SK-N-SH treated with all-trans-retinoic acid at 6 μM for 48 hours (cell line): ENCODE measurements around the gene NTN1.
A peak's percentile ranks its signal among the peaks of the same experiment; 100 is the strongest.

Source experiments
- ATAC-seq: fragments of 200-7000 bp; cut with Tn5 transposase; 3 replicates; pipeline ENCODE4 v1.9.1; 2020; ENCODE audit warnings: mild to moderate bottlenecking, moderate library complexity
- BACH2 ChIP-seq: fragments of 250-450 bp; sonication (Bioruptor Pico); IDR thresholded peaks from 2 replicates; pipeline ENCODE4 v1.9.0; 2021; ENCODE audit warnings: mild to moderate bottlenecking, borderline replicate concordance
- CREB5 ChIP-seq: fragments of 250-450 bp; sonication (Bioruptor Pico); IDR thresholded peaks from 2 replicates; pipeline ENCODE4 v1.5.1; 2020; ENCODE audit warnings: low read depth, mild to moderate bottlenecking, moderate library complexity
- CSDC2 ChIP-seq: fragments of 250-450 bp; sonication (Bioruptor Pico); IDR thresholded peaks from 2 replicates; pipeline ENCODE4 v1.5.0; 2020; ENCODE audit warnings: mild to moderate bottlenecking, moderate library complexity
- CSRNP3 ChIP-seq: fragments of 250-450 bp; sonication (Bioruptor Pico); IDR thresholded peaks from 2 replicates; pipeline ENCODE4 v1.5.1; 2021; ENCODE audit warnings: mild to moderate bottlenecking, moderate library complexity
- ESRRG ChIP-seq: fragments of 250-450 bp; sonication (Bioruptor Pico); IDR thresholded peaks from 2 replicates; pipeline ENCODE4 v1.6.1; 2021; ENCODE audit warnings: mild to moderate bottlenecking
- GLIS3 ChIP-seq: fragments of 250-450 bp; sonication (Bioruptor Pico); IDR thresholded peaks from 2 replicates; pipeline ENCODE4 v1.5.0; 2020; ENCODE audit warnings: mild to moderate bottlenecking, moderate library complexity
- ISL1 ChIP-seq: fragments of 250-450 bp; sonication (Bioruptor Pico); IDR thresholded peaks from 2 replicates; pipeline ENCODE4 v2.1.2; 2022; ENCODE audit warnings: mild to moderate bottlenecking, moderate library complexity
- OSR1 ChIP-seq: fragments of 250-450 bp; sonication (Bioruptor Pico); IDR thresholded peaks from 2 replicates; pipeline ENCODE4 v1.8.0; 2022; ENCODE audit warnings: moderate library complexity, mild to moderate bottlenecking, inconsistent platforms
- PATZ1 ChIP-seq: fragments of 250-450 bp; sonication (Bioruptor Pico); IDR thresholded peaks from 2 replicates; pipeline ENCODE4 v1.8.0; 2020; ENCODE audit warnings: mild to moderate bottlenecking, moderate library complexity, borderline replicate concordance
- POU6F1 ChIP-seq: fragments of 250-450 bp; sonication (Bioruptor Pico); IDR thresholded peaks from 2 replicates; pipeline ENCODE4 v1.8.0; 2021; ENCODE audit warnings: low read depth, mild to moderate bottlenecking, moderate library complexity, borderline replicate concordance
- TCF4 ChIP-seq: fragments of 250-450 bp; sonication (Bioruptor Pico); IDR thresholded peaks from 2 replicates; pipeline ENCODE4 v1.8.0; 2021; ENCODE audit warnings: mild to moderate bottlenecking, moderate library complexity, borderline replicate concordance
- TOX ChIP-seq: fragments of 250-450 bp; sonication (Bioruptor Pico); IDR thresholded peaks from 2 replicates; pipeline ENCODE4 v1.8.0; 2021; ENCODE audit warnings: mild to moderate bottlenecking, moderate library complexity, borderline replicate concordance
- TSHZ2 ChIP-seq: fragments of 250-450 bp; sonication (Bioruptor Pico); IDR thresholded peaks from 2 replicates; pipeline ENCODE4 v1.5.0; 2020; ENCODE audit warnings: mild to moderate bottlenecking, moderate library complexity
- ZFP3 ChIP-seq: fragments of 250-450 bp; sonication (Bioruptor Pico); IDR thresholded peaks from 2 replicates; pipeline ENCODE4 v1.5.0; 2020; ENCODE audit warnings: mild to moderate bottlenecking, moderate library complexity
- ZFP30 ChIP-seq: fragments of 450-650 bp; formaldehyde crosslinking; IDR thresholded peaks from 2 replicates; pipeline ENCODE4 v1.5.0; 2022; ENCODE audit warnings: mild to moderate bottlenecking, moderate library complexity
- ZNF565 ChIP-seq: fragments of 450-650 bp; formaldehyde crosslinking; conservative IDR thresholded peaks from 2 replicates; pipeline ENCODE4 v1.5.0; 2020; ENCODE audit warnings: low read depth, mild to moderate bottlenecking, moderate library complexity
- ZNF70 ChIP-seq: fragments of 450-650 bp; formaldehyde crosslinking; IDR thresholded peaks from 2 replicates; pipeline ENCODE4 v1.5.0; 2020; ENCODE audit warnings: mild to moderate bottlenecking, moderate library complexity
- ZNF8 ChIP-seq: fragments of 450-650 bp; formaldehyde crosslinking; IDR thresholded peaks from 2 replicates; pipeline ENCODE4 v1.5.0; 2020; ENCODE audit warnings: mild to moderate bottlenecking, moderate library complexity

The NTN1 gene

GRCh38 chr17:9125722-9126121 is 104.4 kb downstream of the NTN1 start:
- TF ChIP-seq TCF4 (CRISPR knock-in tag): peak; percentile 60; the same call in 1 of the 2 replicates
- no peak for TF ChIP-seq ESRRG (CRISPR knock-in tag)
- ATAC-seq: no peak

GRCh38 chr17:9127340-9127739 is 106.0 kb downstream of the NTN1 start:
- ATAC-seq: no peak
- TF ChIP-seq CSRNP3 (CRISPR knock-in tag) (no peak), BACH2 (no peak), ZNF8 (CRISPR knock-in tag) (no peak), ZFP30 (no peak), ZFP3 (CRISPR knock-in tag) (no peak), TCF4 (CRISPR knock-in tag) (no peak), TSHZ2 (CRISPR knock-in tag) (no peak), ESRRG (CRISPR knock-in tag) (no peak), ZNF565 (CRISPR knock-in tag) (no peak), PATZ1 (CRISPR knock-in tag) (no peak), CREB5 (CRISPR knock-in tag) (no peak), ZNF70 (no peak), ISL1 (CRISPR knock-in tag) (no peak), GLIS3 (CRISPR knock-in tag) (no peak)
- TF ChIP-seq, all 23 proteins: peak for 0

GRCh38 chr17:9131371-9131770 is 110.1 kb downstream of the NTN1 start:
- no peak for ATAC-seq
- no peak for TF ChIP-seq TOX

GRCh38 chr17:9132291-9132690 is 111.0 kb downstream of the NTN1 start:
- ATAC-seq: no peak
- TF ChIP-seq ISL1 (CRISPR knock-in tag) (no peak), OSR1 (CRISPR knock-in tag) (no peak), TSHZ2 (CRISPR knock-in tag) (no peak), CREB5 (CRISPR knock-in tag) (no peak), TOX (no peak), CSDC2 (no peak), ZNF8 (CRISPR knock-in tag) (no peak), POU6F1 (no peak), BACH2 (no peak), ZNF565 (CRISPR knock-in tag) (no peak), ZFP30 (no peak), ESRRG (CRISPR knock-in tag) (no peak), CSRNP3 (CRISPR knock-in tag) (no peak)
